Right atrium auricular region (tissue), 2 donors: ENCODE measurements around the gene OLFM3. TPM values are rescaled to one million over a fixed set of nuclear protein-coding genes. Genes with fewer than 3 reads are reported as not detected.

Source experiments
- DNase-seq: peaks from one replicate; pipeline ENCODE4 v3.0.0-alpha.2; 2019; ENCODE audit warnings: low spot score
- H3K27ac ChIP-seq, 2 donors: fragments of 200-600 bp; sonication (generic); 1 replicate in 1 of 2; 2 replicates in 1 of 2; pipeline ENCODE4 v1.5.1; 2016 to 2019
- H3K27me3 ChIP-seq, 2 donors: fragments of 200-600 bp; sonication (generic); one replicate each; pipeline versions ENCODE4 v1.5.1 to v1.6.0; 2017 to 2019
- H3K36me3 ChIP-seq: fragments of 200-600 bp; sonication (generic); one replicate; pipeline ENCODE4 v1.5.1; 2016
- H3K4me1 ChIP-seq, 2 donors: fragments of 200-600 bp; sonication (generic); one replicate each; pipeline versions ENCODE4 v1.5.1 to v1.6.0; 2017 to 2019
- H3K4me3 ChIP-seq, 2 donors: fragments of 200-600 bp; sonication (generic); 1 replicate in 1 of 2; 2 replicates in 1 of 2; pipeline ENCODE4 v1.5.1; 2017 to 2019; ENCODE audit warnings: mild to moderate bottlenecking in 1 of 2, moderate library complexity in 1 of 2
- H3K9me3 ChIP-seq, 2 donors: fragments of 200-600 bp; sonication (generic); one replicate each; pipeline ENCODE4 v1.5.1; 2019
- total RNA-seq, 2 donors: library from RNA; depleted of rRNA; stranded (reverse); fragments of >200 nt; gene quantifications; one replicate each; pipeline ENCODE4 v1.1.0, GENCODE V29; 2016
- TF ChIP-seq, protein P1 (sequence below), 2 donors: fragments of 200-600 bp; sonication (generic); IDR thresholded peaks; one replicate each; pipeline ENCODE4 v1.5.1; 2019; ENCODE audit warnings: antibody characterized with exemption in 2 of 2

OLFM3 gene
- total RNA-seq, 2 donors from 2014 or later: not detected

DNA sequence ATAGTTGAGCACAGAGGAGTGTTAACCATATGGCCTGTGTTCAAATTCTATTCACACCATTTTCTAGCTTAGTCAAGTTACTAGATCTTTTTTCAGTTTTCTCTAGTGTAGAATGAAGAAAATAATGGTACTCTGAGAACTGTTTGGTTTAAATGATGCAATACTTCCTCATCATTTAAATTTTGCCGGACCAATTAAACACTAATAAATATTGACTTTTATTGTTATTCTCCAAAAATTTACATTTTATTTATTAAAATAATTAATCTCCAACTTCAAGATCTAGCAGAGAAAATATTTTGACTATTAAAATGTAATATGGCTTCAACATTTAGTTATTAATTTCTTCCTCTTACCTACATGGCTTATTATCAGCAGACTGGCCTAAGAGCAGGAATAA, 123.1 kb downstream of the OLFM3 start:
- TF ChIP-seq, protein P1, sequence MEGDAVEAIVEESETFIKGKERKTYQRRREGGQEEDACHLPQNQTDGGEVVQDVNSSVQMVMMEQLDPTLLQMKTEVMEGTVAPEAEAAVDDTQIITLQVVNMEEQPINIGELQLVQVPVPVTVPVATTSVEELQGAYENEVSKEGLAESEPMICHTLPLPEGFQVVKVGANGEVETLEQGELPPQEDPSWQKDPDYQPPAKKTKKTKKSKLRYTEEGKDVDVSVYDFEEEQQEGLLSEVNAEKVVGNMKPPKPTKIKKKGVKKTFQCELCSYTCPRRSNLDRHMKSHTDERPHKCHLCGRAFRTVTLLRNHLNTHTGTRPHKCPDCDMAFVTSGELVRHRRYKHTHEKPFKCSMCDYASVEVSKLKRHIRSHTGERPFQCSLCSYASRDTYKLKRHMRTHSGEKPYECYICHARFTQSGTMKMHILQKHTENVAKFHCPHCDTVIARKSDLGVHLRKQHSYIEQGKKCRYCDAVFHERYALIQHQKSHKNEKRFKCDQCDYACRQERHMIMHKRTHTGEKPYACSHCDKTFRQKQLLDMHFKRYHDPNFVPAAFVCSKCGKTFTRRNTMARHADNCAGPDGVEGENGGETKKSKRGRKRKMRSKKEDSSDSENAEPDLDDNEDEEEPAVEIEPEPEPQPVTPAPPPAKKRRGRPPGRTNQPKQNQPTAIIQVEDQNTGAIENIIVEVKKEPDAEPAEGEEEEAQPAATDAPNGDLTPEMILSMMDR (IDR thresholded peaks at IDR 0.05): no peak
- no peak overlapping the region for H3K4me3 ChIP-seq
- no peaks in the 10 kb centered on the region for H3K4me1 ChIP-seq

DNA sequence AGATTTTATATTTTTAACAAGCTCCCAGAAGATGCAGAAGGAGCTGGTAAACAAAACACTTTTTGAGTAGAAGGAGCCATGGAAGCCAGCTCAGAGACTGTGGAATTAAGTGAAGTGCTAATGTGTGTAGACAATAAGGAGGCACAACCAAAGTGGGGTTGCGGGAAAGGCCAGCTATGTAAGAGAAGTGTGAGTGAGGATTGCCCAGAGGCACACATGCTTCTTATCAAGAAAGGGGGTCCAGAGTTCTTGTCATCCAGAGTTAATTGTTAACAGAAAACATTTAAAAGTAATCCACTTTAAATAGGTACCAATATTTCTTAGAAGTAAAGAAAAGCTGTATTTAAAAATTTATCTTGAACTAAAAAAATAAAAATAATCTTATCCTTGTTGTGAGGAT, 136.8 kb downstream of the OLFM3 start:
- DNase-seq: no peak
- Histone ChIP-seq H3K36me3 (no peaks in the 10 kb centered on the region), H3K27ac (no peak overlapping the region), H3K4me3 (no peak overlapping the region), H3K4me1 (no peaks in the 10 kb centered on the region), H3K27me3 (no peaks in the 10 kb centered on the region), H3K9me3 (no peaks in the 10 kb centered on the region)
- TF ChIP-seq, protein P1 (IDR thresholded peaks at IDR 0.05): no peak

More for the DNA sequence above, 123.1 kb downstream of the OLFM3 start:
- Histone ChIP-seq H3K9me3 (no peaks in the 10 kb centered on the region), H3K36me3 (no peaks in the 10 kb centered on the region), H3K27me3 (no peaks in the 10 kb centered on the region), H3K27ac (no peak overlapping the region)
- no peak for DNase-seq

DNA sequence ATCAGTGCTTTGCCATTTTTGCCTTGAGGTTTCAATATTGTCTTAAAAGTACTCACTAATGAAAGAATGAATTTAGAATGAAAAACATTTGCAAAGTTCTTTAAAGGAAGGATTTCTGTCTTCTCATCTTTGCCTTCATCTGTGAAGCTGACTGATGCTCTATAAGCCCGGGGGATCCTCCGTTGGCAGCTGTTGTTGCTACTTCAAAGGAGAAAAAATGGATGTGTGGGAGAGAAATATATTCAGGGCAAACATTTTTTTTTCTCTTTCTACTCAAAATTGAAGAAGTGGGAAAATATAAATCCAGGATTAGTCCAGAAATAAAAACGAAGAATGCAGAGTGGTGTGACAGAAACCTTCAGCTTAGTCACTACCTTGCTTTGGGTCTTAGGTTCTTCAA, 142.5 kb downstream of the OLFM3 start:
- TF ChIP-seq, protein P1 (IDR thresholded peaks at IDR 0.05): no peak
- Histone ChIP-seq H3K27me3 (no peaks in the 10 kb centered on the region), H3K4me3 (no peak overlapping the region), H3K9me3 (no peaks in the 10 kb centered on the region), H3K4me1 (no peaks in the 10 kb centered on the region), H3K36me3 (no peaks in the 10 kb centered on the region), H3K27ac (no peak overlapping the region)
- no peak for DNase-seq

DNA sequence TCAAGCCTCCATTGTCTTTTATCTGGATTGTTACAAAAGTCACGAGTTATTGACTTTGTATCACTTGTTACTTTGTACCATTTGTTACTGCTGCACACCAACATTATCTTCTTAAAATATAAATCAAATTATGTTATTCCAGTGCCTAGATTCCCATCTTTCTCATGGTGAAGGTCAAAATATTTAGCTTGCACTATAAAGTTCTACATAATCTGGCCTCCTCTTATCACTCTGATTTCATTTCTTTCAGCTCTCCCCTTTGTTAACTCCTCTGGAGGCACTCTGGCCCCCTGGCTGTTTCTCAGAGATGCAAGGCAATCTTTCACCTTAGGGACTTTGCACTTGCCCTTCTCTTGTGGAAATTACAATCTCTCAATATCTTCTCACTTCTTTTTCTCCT, 143.8 kb downstream of the OLFM3 start:
- TF ChIP-seq, protein P1 (IDR thresholded peaks at IDR 0.05): no peak

DNA sequence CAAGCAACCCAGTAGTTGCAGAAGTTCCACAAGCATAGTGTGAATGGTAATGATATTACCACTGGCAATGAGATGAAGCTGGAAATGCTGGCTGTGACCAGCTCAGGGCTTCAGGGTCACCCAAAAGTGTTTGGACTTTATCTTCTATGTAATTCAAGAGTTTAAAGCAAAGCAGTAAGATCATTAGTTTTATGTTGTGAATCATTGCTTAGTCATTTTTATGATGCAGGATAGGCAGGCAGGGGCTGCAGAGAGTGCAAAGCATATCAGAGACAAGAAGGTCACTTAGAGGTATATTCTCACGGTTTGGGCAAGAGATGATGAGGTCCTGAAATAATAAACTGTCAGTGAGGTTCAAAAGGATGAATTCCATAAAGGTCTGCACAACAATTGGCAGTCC, 147.4 kb downstream of the OLFM3 start:
- Histone ChIP-seq H3K4me3 (no peak overlapping the region), H3K27ac (no peak overlapping the region), H3K36me3 (no peaks in the 10 kb centered on the region), H3K4me1 (no peaks in the 10 kb centered on the region), H3K9me3 (no peaks in the 10 kb centered on the region), H3K27me3 (no peaks in the 10 kb centered on the region)
- no peak for DNase-seq
- TF ChIP-seq, protein P1 (IDR thresholded peaks at IDR 0.05): no peak

More for the DNA sequence above, 143.8 kb downstream of the OLFM3 start:
- Histone ChIP-seq H3K27ac (no peak overlapping the region), H3K4me3 (no peak overlapping the region), H3K4me1 (no peaks in the 10 kb centered on the region), H3K27me3 (no peaks in the 10 kb centered on the region), H3K9me3 (no peaks in the 10 kb centered on the region), H3K36me3 (no peaks in the 10 kb centered on the region)
- DNase-seq: no peak

DNA sequence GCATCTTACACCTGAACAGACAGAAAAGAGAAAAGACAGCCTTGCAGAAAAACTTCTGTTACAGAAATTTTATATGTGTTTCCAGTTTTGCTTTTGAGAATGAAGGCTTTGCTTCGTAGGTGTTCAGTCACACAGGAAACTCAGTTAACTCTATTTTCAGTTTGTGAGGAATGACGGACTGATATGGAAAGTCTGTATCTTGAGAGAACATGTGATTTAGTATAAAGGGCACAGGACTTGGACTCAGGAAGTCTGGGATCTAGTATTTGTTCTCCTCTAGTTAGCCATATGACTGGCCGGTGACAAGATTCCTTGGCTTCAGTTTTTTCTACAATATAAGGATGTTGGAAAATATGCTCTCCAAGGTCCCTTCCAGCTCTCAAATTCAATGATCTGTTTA, 149.1 kb downstream of the OLFM3 start:
- TF ChIP-seq, protein P1 (IDR thresholded peaks at IDR 0.05): no peak
- no peak overlapping the region for H3K4me3 ChIP-seq
- no peak overlapping the region for H3K27ac ChIP-seq
- no peak for DNase-seq
- H3K9me3 ChIP-seq: no peaks in the 10 kb centered on the region
- H3K4me1 ChIP-seq: no peaks in the 10 kb centered on the region
- no peaks in the 10 kb centered on the region for H3K27me3 ChIP-seq
- no peaks in the 10 kb centered on the region for H3K36me3 ChIP-seq
